Measurements from ENCODE around the gene TSPAN5.

- TF ChIP-seq POLR2AphosphoS5 (IDR thresholded peaks at IDR 0.05; ENCODE audit: low read depth, low read length), result no peak
- no peak for TF ChIP-seq POLR2A (IDR thresholded peaks at IDR 0.05; ENCODE audit: low read depth, low read length)
- TF ChIP-seq TAF1 (IDR thresholded peaks at IDR 0.05; ENCODE audit: low read depth, low read length), result no peak
Observed at GRCh38 chr4:98661371-98662054, 3.1 kb upstream of the TSPAN5 start.
